ENCODE data around the gene FAAP100.

FAAP100 gene

DNA sequence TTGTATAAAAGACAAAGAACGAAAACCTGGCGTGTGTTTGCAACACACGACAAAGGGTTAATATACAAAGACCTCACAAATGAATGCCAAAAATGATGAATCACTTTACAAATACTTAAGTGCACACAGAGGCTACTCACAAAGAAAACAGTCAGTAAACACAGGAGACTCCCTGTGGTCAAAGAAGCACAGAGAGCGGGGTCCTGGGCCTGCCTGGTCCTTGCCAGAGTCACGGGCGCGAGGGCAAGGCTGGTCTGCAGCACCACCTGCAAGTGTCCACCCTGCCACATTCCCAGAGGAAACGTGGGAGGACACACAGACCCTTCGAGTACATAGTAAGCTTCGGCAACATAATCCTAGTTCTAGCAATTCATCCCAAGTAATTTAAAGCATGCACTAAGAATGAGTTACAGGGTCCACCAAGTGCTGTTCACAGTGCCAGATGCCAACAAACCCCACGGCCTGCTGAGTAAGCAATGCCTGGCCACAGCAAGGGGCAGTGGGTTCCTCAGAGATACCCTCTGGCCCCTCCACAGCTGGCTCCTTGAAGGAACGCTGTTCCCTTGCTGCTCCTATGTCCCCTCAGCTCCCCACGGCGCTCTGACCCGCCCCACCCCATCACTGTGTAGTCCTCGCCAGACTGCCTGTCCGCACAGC, 24.6 kb upstream of the FAAP100 start:
- no peak for DNase-seq

GRCh38 chr17:81575836-81576235, 23.7 kb upstream of the FAAP100 start:
- DNase-seq: no peak

GRCh38 chr17:81574643-81574956, 22.4 kb upstream of the FAAP100 start:
- no peak for DNase-seq

- DNase-seq: no peak
These were observed 21.9 kb upstream of the FAAP100 start for GRCh38 chr17:81573794-81574642.

GRCh38 chr17:81572563-81573168, 20.5 kb upstream of the FAAP100 start:
- no peak for DNase-seq

GRCh38 chr17:81570964-81571363, 18.8 kb upstream of the FAAP100 start:
- DNase-seq: no peak

GRCh38 chr17:81569986-81570514, 17.9 kb upstream of the FAAP100 start:
- no peak for DNase-seq

- no peak for DNase-seq
These were observed 16.3 kb upstream of the FAAP100 start for GRCh38 chr17:81568416-81568815.

DNA sequence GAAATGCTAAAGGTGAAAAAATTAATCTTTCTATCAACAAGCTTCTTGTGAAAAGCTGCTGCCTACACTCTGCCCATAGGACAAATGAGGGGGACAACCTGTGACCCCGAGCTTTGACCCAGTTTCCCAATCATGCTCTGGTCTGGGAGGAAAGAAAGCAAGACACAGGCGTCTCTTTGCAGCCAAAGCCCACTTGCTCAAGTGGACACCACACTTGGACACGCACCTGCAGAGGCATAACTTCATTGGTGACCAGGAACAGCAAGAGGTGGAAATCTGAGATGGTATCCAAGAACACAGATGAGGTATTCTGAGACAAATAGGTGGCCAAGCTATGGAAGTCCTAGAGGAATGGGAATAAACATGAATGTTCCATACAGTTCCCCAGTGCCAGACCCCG, 15.0 kb upstream of the FAAP100 start:
- DNase-seq: no peak

DNA sequence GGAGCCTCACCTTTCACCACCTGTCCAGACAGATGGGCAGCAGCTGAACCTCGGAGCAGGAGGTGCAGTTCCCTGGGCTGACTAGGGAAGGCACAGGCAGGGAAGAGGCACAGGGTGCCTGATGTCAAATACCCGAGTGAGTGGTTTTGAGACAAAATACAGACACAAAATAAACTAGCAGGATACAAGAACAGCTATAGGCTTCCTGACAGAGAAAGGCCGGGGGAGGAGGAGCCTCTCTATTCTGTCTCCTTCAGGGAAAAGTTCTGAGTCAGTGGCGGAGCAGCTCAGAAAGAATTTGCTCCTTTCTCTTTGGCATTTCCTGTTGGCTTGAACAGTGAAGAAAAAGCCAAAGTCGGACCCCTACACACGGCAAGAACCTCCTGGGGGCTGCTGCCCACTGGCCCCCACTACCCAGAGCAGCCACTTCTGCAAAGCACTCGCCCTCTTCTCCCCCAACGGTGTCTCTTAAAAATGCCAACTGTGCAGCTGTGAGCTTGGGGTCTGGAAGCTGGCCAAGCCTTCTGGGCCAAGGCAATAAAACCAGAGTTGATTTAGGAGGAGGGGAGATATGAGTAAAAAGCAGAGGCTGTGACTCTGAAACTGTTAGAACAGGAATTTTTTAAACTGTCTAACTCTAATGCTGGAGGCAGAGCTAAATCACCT, 14.4 kb upstream of the FAAP100 start:
- no peak for DNase-seq

GRCh38 chr17:81565231-81565630, 13.1 kb upstream of the FAAP100 start:
- DNase-seq: no peak

DNA sequence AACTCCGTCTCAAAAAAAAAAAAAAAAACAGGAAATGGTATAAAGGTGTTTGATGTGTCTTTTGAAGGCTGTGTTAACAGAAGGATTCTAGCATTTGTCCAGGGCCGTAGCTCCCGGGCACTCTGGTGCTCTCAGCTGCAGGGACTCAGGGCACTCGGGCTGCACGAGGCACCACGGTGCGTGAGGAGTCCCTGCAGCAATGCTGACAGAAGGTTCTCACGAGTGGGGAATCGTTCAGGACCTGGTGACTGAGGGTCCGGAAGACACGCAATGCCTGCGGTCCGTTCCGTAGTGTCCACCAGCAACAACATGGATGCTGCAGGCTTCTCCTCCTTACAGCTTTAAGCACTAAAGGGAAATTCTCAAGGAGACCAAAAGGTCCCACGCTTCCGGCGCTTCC, 12.6 kb upstream of the FAAP100 start:
- no peak for DNase-seq

- DNase-seq: no peak
These were observed 11.9 kb upstream of the FAAP100 start for GRCh38 chr17:81563861-81564586.

DNA sequence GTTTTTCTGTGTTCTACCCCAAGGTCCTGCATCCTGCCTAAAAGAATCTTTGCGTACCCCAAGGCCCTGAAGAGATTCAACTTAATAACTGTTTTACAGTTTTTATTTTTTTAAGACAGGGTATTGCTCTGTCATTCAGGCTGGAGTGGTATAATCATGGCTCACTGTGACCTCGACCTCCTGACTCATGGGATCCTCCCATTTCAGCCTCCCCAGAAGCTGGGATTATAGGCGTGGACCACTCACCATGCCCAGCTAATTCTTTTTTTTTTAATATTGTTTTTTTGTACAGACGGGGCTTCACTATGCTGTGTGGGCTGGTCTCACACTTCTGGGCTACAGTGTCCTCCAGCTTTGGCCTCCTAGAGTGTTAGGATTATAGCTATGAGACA, 9.3 kb upstream of the FAAP100 start:
- no peak for DNase-seq

- no peak for DNase-seq
These were observed 7.0 kb upstream of the FAAP100 start for GRCh38 chr17:81558941-81559806.

- DNase-seq: no peak
These were observed 5.9 kb upstream of the FAAP100 start for GRCh38 chr17:81558115-81558468.

DNA sequence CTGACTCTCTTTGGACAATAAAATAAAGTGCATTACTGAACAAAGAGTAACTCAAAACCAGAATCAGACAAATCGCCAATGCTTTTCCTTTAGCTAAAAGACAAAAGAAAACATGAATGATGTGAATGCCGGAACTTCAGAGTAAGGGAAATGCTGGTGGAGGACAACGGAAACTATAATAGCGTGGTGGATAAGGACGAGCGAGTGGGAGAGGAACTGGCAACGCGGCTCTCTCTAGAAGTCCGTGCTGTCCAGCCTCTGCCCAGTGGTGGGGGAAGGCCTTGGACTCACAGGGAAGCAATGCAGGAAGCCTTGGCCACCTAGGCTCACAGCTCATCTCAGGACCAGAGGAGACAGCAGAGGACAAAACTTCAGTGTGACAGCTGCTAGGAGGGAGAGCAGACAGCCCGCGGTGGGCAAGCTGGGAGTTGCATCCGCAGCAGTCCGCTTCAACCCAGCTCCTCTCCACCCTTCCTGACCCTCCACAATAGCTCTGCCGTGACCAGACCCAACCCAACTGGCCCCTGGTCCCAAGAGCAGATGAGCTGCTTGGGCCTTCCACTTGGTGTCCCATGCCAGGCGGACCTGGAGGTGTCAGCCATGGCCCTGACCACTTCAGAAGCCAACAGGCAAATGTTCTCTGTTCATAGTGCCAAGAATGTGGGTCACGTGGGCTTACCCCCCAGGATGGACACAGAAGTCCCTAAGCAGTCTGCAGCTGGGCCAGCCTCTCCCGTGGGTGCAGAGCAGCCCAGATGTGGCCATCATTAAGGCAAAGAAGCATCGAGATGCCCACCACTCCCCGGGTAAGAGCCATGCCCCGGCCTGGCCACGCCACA, 5.3 kb upstream of the FAAP100 start:
- no peak for DNase-seq

DNA sequence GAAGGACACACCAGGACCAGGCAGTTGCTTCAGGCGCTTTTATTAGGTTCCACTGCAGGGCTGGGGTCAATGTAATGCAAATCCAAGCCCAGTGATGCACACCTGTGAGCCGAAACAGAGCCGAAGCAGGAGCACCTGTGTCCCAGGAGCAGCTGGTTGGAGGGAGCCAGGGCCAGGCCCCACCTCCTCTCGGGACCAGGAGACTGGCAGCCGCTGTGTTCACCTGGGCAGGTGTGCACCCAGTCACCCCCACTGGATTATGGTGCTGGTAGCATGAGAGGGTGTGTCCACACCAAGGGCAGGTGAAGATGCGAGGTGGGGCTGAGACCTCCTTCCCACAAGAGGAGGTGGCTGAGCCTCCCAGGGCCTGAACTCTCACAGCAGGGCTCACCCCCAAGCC, 4.7 kb upstream of the FAAP100 start:
- DNase-seq: no peak

- no peak for DNase-seq
These were observed 4.1 kb upstream of the FAAP100 start for GRCh38 chr17:81556175-81556691.

DNA sequence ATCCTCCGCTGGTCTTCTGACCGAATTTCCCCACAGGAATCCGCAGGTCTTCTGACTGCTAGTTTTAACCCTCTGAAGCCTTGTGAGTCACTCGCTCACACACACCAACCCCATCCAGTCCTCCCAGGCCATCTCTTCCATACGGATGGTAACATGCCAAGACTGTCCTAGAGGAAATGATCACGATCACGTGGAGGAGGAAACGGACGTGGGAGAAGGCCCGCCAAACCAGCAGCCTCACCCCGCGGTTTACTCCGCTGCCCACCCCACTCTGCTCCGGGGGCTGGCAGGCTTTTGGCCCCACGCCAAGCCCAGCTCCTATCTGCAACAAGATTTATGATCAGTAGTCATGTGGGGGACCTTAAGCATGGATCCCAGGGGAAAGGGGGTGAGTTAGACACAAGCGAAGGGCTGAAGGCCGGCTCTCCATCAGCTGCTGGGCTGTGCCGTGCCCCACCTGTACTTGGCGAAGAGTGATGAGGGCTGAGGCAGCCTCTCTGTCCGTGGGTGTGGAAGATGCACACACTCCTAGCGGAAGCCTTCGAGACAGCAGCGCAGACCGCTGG, 1.5 kb upstream of the FAAP100 start:
- DNase-seq: no peak

Data from activated T-cell treated with anti-CD3 and anti-CD28 coated beads, Interleukin-2, amount 50 U/mL, for 1 hour (primary cell).